A204.1 (cell line): ENCODE data around the gene ZNF189.

Experiments
- FAIRE-seq: peaks from 2 replicates; lab custom pipeline; 2012; peaks lifted over from hg19 to GRCh38; lab: Jason Lieb, UNC

The ZNF189 gene

GRCh38 chr9:101453776-101454570 is 55.3 kb downstream of the ZNF189 start:
- FAIRE-seq, result no peak

- FAIRE-seq, result no peak
Measured at GRCh38 chr9:101455656-101456240, 57.1 kb downstream of the ZNF189 start.

- no peak for FAIRE-seq
Measured at GRCh38 chr9:101457003-101457402, 58.4 kb downstream of the ZNF189 start.

GRCh38 chr9:101458963-101459631 is 60.4 kb downstream of the ZNF189 start:
- peak; percentile 90 for FAIRE-seq
